Transverse colon (tissue), 4 donors: ENCODE data around the gene LIPK. TPM values are rescaled to one million over a fixed set of nuclear protein-coding genes. Genes with fewer than 3 reads are reported as not detected.

Source experiments
- DNase-seq: peaks from one replicate; pipeline ENCODE4 v3.0.0-alpha.2; 2019
- H3K27ac ChIP-seq, 4 donors: fragments of 200-600 bp; sonication (generic); 2 replicates each; pipeline ENCODE4 v1.5.1; 2016 to 2018; ENCODE audit warnings: inconsistent platforms in 4 of 4
- H3K27me3 ChIP-seq: fragments of 200-600 bp; sonication (generic); 2 replicates; pipeline ENCODE4 v1.5.1; 2017; ENCODE audit warnings: inconsistent platforms
- H3K36me3 ChIP-seq, 4 donors: fragments of 200-600 bp; sonication (generic); 2 replicates each; pipeline ENCODE4 v1.5.1; 2017 to 2019; ENCODE audit warnings: inconsistent platforms in 4 of 4
- H3K4me1 ChIP-seq, 4 donors: fragments of 200-600 bp; sonication (generic); 2 replicates each; pipeline ENCODE4 v1.5.1; 2017 to 2020; ENCODE audit warnings: inconsistent platforms in 4 of 4
- H3K4me3 ChIP-seq, 4 donors: fragments of 200-600 bp; sonication (generic); 1 replicate in 1 of 4; 2 replicates in 3 of 4; pipeline versions ENCODE4 v1.5.1 to v1.6.1; 2017 to 2019; ENCODE audit warnings: inconsistent platforms in 4 of 4
- H3K9me3 ChIP-seq, 2 donors: fragments of 200-600 bp; sonication (generic); 2 replicates each; pipeline ENCODE4 v1.5.1; 2017 to 2019; ENCODE audit warnings: inconsistent platforms in 2 of 2
- CTCF ChIP-seq, 5 experiments: fragments of 200-600 bp in 3 of 5; fragments of 450-650 bp in 2 of 5; sonication (generic) in 3 of 5; IDR thresholded peaks; 1 replicate in 2 of 5; 2 replicates in 3 of 5; pipeline ENCODE4 v1.5.1; 2016 to 2017; ENCODE audit warnings: antibody characterized with exemption in 5 of 5, inconsistent platforms in 3 of 5, mild to moderate bottlenecking in 2 of 5, moderate library complexity in 1 of 5
- EP300 ChIP-seq: sonication (generic); formaldehyde crosslinking; IDR thresholded peaks from one replicate; pipeline ENCODE4 v1.6.1; 2017; ENCODE audit warnings: antibody characterized with exemption, low read depth
- POLR2A ChIP-seq: fragments of 450-650 bp; IDR thresholded peaks from one replicate; pipeline ENCODE4 v1.6.1; 2016; ENCODE audit warnings: antibody characterized with exemption, mild to moderate bottlenecking, moderate library complexity
- POLR2AphosphoS5 ChIP-seq, 3 donors: sonication (generic); formaldehyde crosslinking; IDR thresholded peaks; one replicate each; pipeline ENCODE4 v1.6.1; 2016; ENCODE audit warnings: antibody characterized with exemption in 3 of 3
- WGBS, 2 donors: methylation state at CpG; one replicate each; pipeline ENCODE4 v1.1.5; 2018; ENCODE audit warnings: low coverage in 1 of 2; 5-methylcytosine and 5-hydroxymethylcytosine counted together
- in situ Hi-C, 4 donors: fragments of 200-750 bp; cut with MboI; loops; one replicate each; pipeline versions ENCODE4 v1.15.0 to v1.15.1; 2017; ENCODE audit warnings: low sequenced_read_pairs in 3 of 4, low pct_ligation_motif_present in 1 of 4, low pct_unique_long_range_greater_than_20kb in 1 of 4
- intact Hi-C: fragments of 100-400 bp; cut with DNase I; formaldehyde crosslinking; loops from one replicate; pipeline ENCODE4 v1.15.1; 2023; ENCODE audit warnings: low total_unique reads
- total RNA-seq, 4 donors: library from RNA; depleted of rRNA; stranded (reverse); fragments of >200 nt; gene quantifications; one replicate each; pipeline ENCODE4 v1.1.0, GENCODE V29; 2016

LIPK gene
- total RNA-seq, 4 donors from 2014 or later: not detected

GRCh38 chr10:88687853-88688467 lies 18.1 kb upstream of the LIPK start:
- H3K4me1 ChIP-seq: no peaks in the 10 kb centered on the region
- no peak for TF ChIP-seq POLR2AphosphoS5 (IDR thresholded peaks at IDR 0.05)
- peak; percentile 60 to 72 (median 65) for TF ChIP-seq CTCF (IDR thresholded peaks at IDR 0.05)
- TF ChIP-seq POLR2A: no peak
- intact Hi-C loops (no loop called here), in situ Hi-C loops (loop anchor here in 2 of 4 donors (10.0 kb wide), 1 partner anchor 127 kb away; no protein-coding TSS in a partner anchor)
- no peak for DNase-seq
- no peaks in the 10 kb centered on the region for H3K36me3 ChIP-seq
- H3K27me3 ChIP-seq: peaks cover 3% of the 10 kb centered on the region
- H3K9me3 ChIP-seq: no peaks in the 10 kb centered on the region
- no peak overlapping the region for H3K27ac ChIP-seq
- no peak overlapping the region for H3K4me3 ChIP-seq

DNA sequence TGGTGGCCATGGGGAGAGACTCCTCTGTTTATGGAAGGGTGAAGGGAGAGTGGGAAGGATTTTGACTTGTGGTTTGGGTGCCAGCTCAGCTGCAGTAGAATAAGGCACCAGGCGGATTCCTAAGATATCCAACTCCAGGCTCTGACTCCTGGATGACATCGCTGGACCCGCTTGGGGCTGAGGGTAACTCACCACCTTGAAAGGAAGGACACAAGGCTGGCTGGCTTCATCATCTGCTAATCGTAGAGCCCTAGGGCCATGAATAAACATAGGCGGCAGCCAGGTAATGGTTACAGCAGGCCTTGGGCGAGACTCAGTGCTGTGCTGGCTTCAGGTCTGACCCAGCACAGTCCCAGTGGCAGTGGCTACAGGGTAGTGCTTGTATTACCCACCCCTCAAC lies 16.7 kb upstream of the LIPK start:
- 82% methylated on average over 6 of the region's 6 CpGs; no CpG with 5 or more reads in 1 of the 2 donors for WGBS, 2 donors
- no peaks in the 10 kb centered on the region for H3K27me3 ChIP-seq
- no peaks in the 10 kb centered on the region for H3K4me1 ChIP-seq
- TF ChIP-seq EP300 (no peak), POLR2A (no peak), CTCF (IDR thresholded peaks at IDR 0.05) (no peak), POLR2AphosphoS5 (IDR thresholded peaks at IDR 0.05) (no peak)
- H3K27ac ChIP-seq: no peak overlapping the region
- no peak overlapping the region for H3K4me3 ChIP-seq
- intact Hi-C loops (no loop called here), in situ Hi-C loops (loop anchor here in 2 of 4 donors (10.0 kb wide), 1 partner anchor 125 kb away; no protein-coding TSS in a partner anchor)
- no peaks in the 10 kb centered on the region for H3K9me3 ChIP-seq
- no peaks in the 10 kb centered on the region for H3K36me3 ChIP-seq
- no peak for DNase-seq

DNA sequence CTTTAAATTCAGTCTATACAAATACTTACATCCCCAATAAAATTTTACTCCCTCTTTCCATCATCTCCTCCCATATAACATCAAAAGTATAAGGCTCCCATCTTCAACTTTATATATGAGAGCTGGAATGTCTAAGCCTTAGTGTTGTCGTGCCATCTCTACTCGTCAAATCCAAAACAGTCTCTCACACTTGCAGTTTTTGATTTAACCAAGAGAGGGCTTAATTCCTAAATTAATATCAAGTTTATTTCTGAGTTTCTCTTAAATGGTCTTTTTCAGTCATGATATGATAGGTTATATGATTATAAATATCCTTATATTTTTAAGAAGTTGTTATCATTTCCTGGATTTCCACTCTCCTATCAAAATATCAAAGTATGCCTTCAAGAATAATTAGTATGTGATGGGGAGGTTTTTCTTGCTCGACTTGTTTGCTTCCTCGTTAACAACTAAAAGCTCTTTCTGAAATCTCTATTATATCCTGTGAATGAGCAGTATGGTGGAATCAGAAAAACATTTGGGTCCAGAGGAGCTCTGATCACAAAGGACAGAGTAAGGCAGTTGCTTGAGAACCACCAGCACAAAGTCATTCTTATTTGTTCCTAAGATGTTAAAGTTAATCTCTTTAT lies 12.5 kb upstream of the LIPK start:
- no peaks in the 10 kb centered on the region for H3K36me3 ChIP-seq
- H3K27me3 ChIP-seq: no peaks in the 10 kb centered on the region
- no peak overlapping the region for H3K27ac ChIP-seq
- H3K4me3 ChIP-seq: no peak overlapping the region
- intact Hi-C loops: no loop called here
- in situ Hi-C loops: no loop called here
- no peak for DNase-seq
- no peaks in the 10 kb centered on the region for H3K9me3 ChIP-seq
- H3K4me1 ChIP-seq: no peaks in the 10 kb centered on the region
- no peak for TF ChIP-seq POLR2A
- TF ChIP-seq POLR2AphosphoS5 (IDR thresholded peaks at IDR 0.05): no peak
- no peak for TF ChIP-seq EP300
- TF ChIP-seq CTCF (IDR thresholded peaks at IDR 0.05): no peak
- 34 to 61% methylated on average over 2 to 4 of the region's 4 CpGs for WGBS, 2 donors

- no peak overlapping the region for H3K4me3 ChIP-seq
- TF ChIP-seq EP300 (no peak), POLR2AphosphoS5 (IDR thresholded peaks at IDR 0.05) (peak in 2 of 3 donors; percentile 71 to 76)
- peak overlapping the region in 3 of 4 donors; percentile 44 to 53 (median 52) for H3K27ac ChIP-seq
- in situ Hi-C loops: no loop called here
- no peaks in the 10 kb centered on the region for H3K36me3 ChIP-seq
- H3K9me3 ChIP-seq: no peaks in the 10 kb centered on the region
- peaks cover 0 to 16% (median 2%) of the 10 kb centered on the region in 4 donors for H3K4me1 ChIP-seq
- intact Hi-C loops: no loop called here
- peak; percentile 68 for DNase-seq
- H3K27me3 ChIP-seq: no peaks in the 10 kb centered on the region
- WGBS, 2 donors: 33 to 52% methylated on average over 4 of the region's 4 CpGs
Measured at GRCh38 chr10:88702848-88703597, 3.0 kb upstream of the LIPK start.
